D721Med (cell line): Measurements from ENCODE around the gene TREML4.

Experiments
- DNase-seq: peaks from one replicate; pipeline ENCODE4 v3.0.0; 2011; ENCODE audit warnings: low spot score; ENCODE audit not compliant: insufficient read length
- FAIRE-seq: peaks from 2 replicates; lab custom pipeline; 2011; peaks lifted over from hg19 to GRCh38; lab: Jason Lieb, UNC
- CTCF ChIP-seq: IDR thresholded peaks from 2 replicates; pipeline ENCODE4 v1.5.1; 2012; ENCODE audit warnings: mild to moderate bottlenecking, control low read depth; ENCODE audit not compliant: insufficient read depth; ENCODE audit errors: missing control alignments

TREML4 gene, protein sequence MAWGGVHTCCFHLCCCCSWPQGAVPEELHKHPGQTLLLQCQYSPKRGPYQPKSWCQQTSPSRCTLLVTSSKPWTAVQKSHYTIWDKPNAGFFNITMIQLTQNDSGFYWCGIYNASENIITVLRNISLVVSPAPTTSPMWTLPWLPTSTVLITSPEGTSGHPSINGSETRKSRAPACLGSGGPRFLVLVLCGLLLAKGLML

DNA sequence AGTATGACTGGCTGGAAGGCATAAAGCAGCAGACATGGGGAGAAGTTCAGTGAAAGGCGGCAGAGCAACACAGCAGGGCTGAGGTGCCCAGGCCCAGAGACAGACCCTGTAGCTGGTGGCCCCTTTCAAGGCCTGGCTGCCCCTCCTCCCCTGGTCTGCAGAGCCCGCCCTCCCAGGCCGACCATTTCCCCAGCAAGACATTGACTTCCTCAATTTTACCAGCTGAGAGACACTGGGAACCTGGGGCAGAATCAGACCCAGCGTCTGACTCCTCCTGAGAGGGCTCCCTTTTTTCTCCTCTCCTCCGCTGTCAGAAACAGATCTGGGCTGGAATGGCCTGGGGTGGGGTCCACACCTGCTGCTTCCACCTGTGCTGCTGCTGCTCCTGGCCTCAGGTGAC is at the start of gene TREML4:
Gene TREML4, plus strand, starts transcription at position 254 of the 400 bp plus-strand sequence. Its CDS starts 79 bp downstream, at position 333.
- TF ChIP-seq CTCF, result no peak
- no peak for FAIRE-seq
- DNase-seq, result no peak

GRCh38 chr6:41179163-41179562 is 49.0 kb upstream of the TREML4 start:
- TF ChIP-seq CTCF, result no peak
- FAIRE-seq (no peak), DNase-seq (no peak)

- DNase-seq (no peak), FAIRE-seq (no peak)
- no peak for TF ChIP-seq CTCF
These were observed 46.6 kb upstream of the TREML4 start for GRCh38 chr6:41181566-41181965.

DNA sequence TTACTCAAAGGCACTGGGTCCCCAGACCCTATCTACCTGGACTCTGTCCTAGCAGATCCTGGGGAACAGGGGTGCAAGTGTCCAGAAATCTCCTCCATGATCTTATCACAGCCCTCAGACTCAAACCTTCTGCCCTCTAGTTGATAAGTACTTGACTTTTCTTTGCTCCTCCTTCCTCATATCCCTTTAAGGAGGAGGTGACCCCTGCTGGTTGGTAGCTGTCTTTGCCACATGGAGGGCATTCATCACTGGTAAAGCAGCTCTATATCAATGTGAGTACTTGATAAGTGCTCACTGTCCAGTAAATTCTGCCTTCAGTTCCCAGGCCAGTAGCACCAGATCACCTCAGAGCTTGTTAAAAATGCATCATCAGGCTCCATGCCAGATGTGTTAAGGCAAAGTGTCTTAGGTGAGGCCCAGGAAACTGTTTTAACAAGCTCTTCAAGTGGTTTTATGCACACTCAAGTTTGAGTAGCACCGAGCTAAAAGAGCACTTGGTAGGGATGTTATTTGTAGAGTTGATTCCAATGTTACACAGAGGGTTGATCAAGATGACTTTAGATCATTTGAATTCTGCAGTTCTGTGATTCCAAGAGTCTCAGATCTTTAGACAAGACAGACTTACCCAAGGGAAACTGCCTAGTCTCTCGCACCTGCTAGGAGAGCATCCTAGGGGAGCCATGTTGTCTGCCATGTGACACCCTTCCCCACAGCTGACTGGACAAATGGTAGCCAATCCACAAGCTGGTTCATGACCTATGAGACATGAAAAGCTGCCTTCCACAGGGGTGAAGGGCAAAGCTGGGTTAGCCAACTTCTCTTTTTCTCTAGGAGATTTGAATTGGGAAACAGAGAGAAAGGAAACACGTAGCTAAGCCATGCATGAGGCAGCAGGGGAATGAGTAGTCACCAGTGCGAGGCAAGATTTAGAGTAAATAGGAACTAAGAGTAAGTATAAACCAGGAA is 45.8 kb upstream of the TREML4 start:
- FAIRE-seq, result no peak
- no peak for DNase-seq
- peak; percentile 75 for TF ChIP-seq CTCF

DNA sequence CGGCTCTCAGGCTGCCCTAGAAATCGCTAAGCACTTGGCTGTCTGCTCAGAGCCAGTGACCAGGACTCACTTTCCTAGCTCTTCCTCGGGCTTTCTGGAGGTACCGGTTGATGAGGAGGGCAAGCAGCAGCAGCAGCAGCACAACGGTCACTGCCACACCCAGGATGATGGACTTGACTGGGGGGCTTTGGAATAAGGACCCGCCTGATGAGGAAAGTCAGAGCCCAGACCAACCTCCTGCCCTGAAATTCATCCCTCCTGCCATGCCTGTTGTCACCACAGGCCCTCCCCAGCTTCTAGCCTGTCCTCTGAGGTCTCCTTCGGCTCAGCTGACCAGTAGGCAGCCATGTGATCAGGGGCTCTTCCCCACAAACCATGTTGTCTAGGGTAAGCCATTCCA is 43.4 kb upstream of the TREML4 start:
- no peak for TF ChIP-seq CTCF
- FAIRE-seq (no peak), DNase-seq (no peak)

DNA sequence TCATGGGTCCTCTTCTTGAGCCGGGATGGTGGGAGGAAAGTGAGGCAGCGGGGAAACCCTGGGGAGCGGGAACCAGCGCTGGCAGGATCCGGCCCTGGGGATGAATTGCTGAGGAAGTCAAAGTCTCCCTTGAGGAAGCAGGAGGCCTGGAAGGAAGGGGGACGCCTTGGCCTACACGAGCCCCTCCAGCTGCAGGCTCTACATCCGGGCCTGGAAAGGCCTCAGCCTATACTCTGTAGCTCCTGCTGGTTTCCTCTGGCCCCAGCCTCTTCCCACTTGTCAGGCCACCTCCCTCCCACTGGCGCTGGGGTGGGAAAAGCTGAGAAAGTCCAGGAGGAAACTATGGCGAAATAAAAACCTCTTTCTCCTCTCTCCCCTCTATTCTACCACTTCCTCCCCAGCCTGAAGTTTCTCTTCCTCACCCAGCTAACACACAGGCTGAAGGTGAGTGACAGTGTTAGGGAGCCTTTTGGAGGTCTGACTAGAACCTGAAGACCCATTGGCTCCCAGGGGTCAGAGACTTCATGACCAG is 42.1 kb upstream of the TREML4 start:
- FAIRE-seq, result no peak
- DNase-seq, result no peak
- TF ChIP-seq CTCF, result no peak
